ENCODE data around the gene APBA2. TPM values are rescaled to one million over a fixed set of nuclear protein-coding genes. Genes with fewer than 3 reads are reported as not detected.

APBA2 gene
- total RNA-seq, 1 experiment from 2014 or later, result 0.31 TPM

GRCh38 chr15:29078541-29078940, 192.8 kb downstream of the APBA2 start:
- TF ChIP-seq REST (IDR thresholded peaks at IDR 0.05; ENCODE audit: insufficient read depth in 1 of 2, low read depth in 2 of 2, low read length in 1 of 2) (no peak), POLR2AphosphoS5 (IDR thresholded peaks at IDR 0.05; ENCODE audit: low read depth, low read length) (no peak), SIN3A (IDR thresholded peaks at IDR 0.05; ENCODE audit: borderline replicate concordance, insufficient read depth, low read depth, low read length) (no peak), TCF7L2 (IDR thresholded peaks at IDR 0.05; ENCODE audit: low read depth, low read length) (no peak)
- TF ChIP-seq, protein P1, sequence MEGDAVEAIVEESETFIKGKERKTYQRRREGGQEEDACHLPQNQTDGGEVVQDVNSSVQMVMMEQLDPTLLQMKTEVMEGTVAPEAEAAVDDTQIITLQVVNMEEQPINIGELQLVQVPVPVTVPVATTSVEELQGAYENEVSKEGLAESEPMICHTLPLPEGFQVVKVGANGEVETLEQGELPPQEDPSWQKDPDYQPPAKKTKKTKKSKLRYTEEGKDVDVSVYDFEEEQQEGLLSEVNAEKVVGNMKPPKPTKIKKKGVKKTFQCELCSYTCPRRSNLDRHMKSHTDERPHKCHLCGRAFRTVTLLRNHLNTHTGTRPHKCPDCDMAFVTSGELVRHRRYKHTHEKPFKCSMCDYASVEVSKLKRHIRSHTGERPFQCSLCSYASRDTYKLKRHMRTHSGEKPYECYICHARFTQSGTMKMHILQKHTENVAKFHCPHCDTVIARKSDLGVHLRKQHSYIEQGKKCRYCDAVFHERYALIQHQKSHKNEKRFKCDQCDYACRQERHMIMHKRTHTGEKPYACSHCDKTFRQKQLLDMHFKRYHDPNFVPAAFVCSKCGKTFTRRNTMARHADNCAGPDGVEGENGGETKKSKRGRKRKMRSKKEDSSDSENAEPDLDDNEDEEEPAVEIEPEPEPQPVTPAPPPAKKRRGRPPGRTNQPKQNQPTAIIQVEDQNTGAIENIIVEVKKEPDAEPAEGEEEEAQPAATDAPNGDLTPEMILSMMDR (IDR thresholded peaks at IDR 0.05), result no peak
- in situ Hi-C loops (cut with HindIII; ENCODE audit: low pct_unique_long_range_greater_than_20kb, low sequenced_read_pairs), result no loop called here

GRCh38 chr15:29079479-29079878, 193.7 kb downstream of the APBA2 start:
- Histone ChIP-seq H3K36me3 (ENCODE audit: control insufficient read depth, insufficient read depth, low read length) (no peaks in the 10 kb centered on the region), H3K27ac (ENCODE audit: low read length) (no peak overlapping the region), H3K27me3 (ENCODE audit: control insufficient read depth, insufficient read depth, low read length) (no peaks in the 10 kb centered on the region), H3K9me3 (ENCODE audit: control insufficient read depth, insufficient read depth, low read depth, low read length) (no peaks in the 10 kb centered on the region), H3K4me1 (ENCODE audit: control insufficient read depth, insufficient read depth, low read length) (no peaks in the 10 kb centered on the region), H3K4me3 (ENCODE audit: low read depth in 2 of 2, low read length in 2 of 2) (no peak overlapping the region)
- no TSS peak for BruUV-seq (replicated peaks)
- ATAC-seq (no peak), DNase-seq (ENCODE audit: low read depth, low spot score) (no peak)
- ChIA-PET CTCF (no interaction called here), POLR2A (no interaction called here)
- in situ Hi-C loops (cut with HindIII; ENCODE audit: low pct_unique_long_range_greater_than_20kb, low sequenced_read_pairs) (no loop called here), intact Hi-C loops (cut with micrococcal nuclease; ENCODE audit: unreplicated experiment) (no loop called here)
- no peak for TF ChIP-seq TCF7L2 (IDR thresholded peaks at IDR 0.05; ENCODE audit: low read depth, low read length)
- TF ChIP-seq REST (IDR thresholded peaks at IDR 0.05; ENCODE audit: insufficient read depth in 1 of 2, low read depth in 2 of 2, low read length in 1 of 2), result no peak
- TF ChIP-seq POLR2AphosphoS5 (IDR thresholded peaks at IDR 0.05; ENCODE audit: low read depth, low read length), result no peak
- TF ChIP-seq, protein P1 (IDR thresholded peaks at IDR 0.05), result no peak
- no peak for TF ChIP-seq SIN3A (IDR thresholded peaks at IDR 0.05; ENCODE audit: borderline replicate concordance, insufficient read depth, low read depth, low read length)

More at GRCh38 chr15:29078541-29078940, 192.8 kb downstream of the APBA2 start:
- intact Hi-C loops (cut with micrococcal nuclease; ENCODE audit: unreplicated experiment), result no loop called here
- H3K4me1 ChIP-seq (ENCODE audit: control insufficient read depth, insufficient read depth, low read length), result no peaks in the 10 kb centered on the region
- no peak overlapping the region for H3K27ac ChIP-seq (ENCODE audit: low read length)
- no peaks in the 10 kb centered on the region for H3K9me3 ChIP-seq (ENCODE audit: control insufficient read depth, insufficient read depth, low read depth, low read length)
- H3K4me3 ChIP-seq (ENCODE audit: low read depth in 2 of 2, low read length in 2 of 2), result no peak overlapping the region
- H3K36me3 ChIP-seq (ENCODE audit: control insufficient read depth, insufficient read depth, low read length), result no peaks in the 10 kb centered on the region
- no peaks in the 10 kb centered on the region for H3K27me3 ChIP-seq (ENCODE audit: control insufficient read depth, insufficient read depth, low read length)
- DNase-seq (ENCODE audit: low read depth, low spot score) (no peak), ATAC-seq (no peak)
- BruUV-seq (replicated peaks), result no TSS peak
- ChIA-PET CTCF (interaction anchor here (0.7 kb wide), 1 partner anchor 101 kb away, joined by 8 read pairs; no protein-coding TSS in a partner anchor), POLR2A (interaction anchor here (0.6 kb wide), 1 partner anchor 10 kb away, joined by 11 read pairs; no protein-coding TSS in a partner anchor)
